ENCODE measurements around the gene SUOX. TPM values are rescaled to one million over a fixed set of nuclear protein-coding genes. Genes with fewer than 3 reads are reported as not detected.

Gene SUOX
- total RNA-seq, 4 donors from 2014 or later, result 12.9 to 44.5 (median 30.4) TPM

GRCh38 chr12:56004211-56004610 lies 7.1 kb downstream of the SUOX start:
- TF ChIP-seq CTCF (IDR thresholded peaks at IDR 0.05; ENCODE audit: low read depth), result no peak

- no peak for TF ChIP-seq CTCF (IDR thresholded peaks at IDR 0.05; ENCODE audit: low read depth)
Observed at GRCh38 chr12:56007564-56008559, 10.8 kb downstream of the SUOX start.

- no peak for TF ChIP-seq CTCF (IDR thresholded peaks at IDR 0.05; ENCODE audit: low read depth)
Observed at GRCh38 chr12:56010111-56010570, 13.1 kb downstream of the SUOX start.

GRCh38 chr12:56011509-56012090 lies 14.5 kb downstream of the SUOX start:
- TF ChIP-seq CTCF (IDR thresholded peaks at IDR 0.05; ENCODE audit: low read depth), result no peak

- TF ChIP-seq CTCF (IDR thresholded peaks at IDR 0.05; ENCODE audit: low read depth), result no peak
Observed at GRCh38 chr12:56013482-56013881, 16.4 kb downstream of the SUOX start.

- no peak for TF ChIP-seq CTCF (IDR thresholded peaks at IDR 0.05; ENCODE audit: low read depth)
Observed at GRCh38 chr12:56014205-56014604, 17.1 kb downstream of the SUOX start.

GRCh38 chr12:56017181-56017580 lies 20.1 kb downstream of the SUOX start:
- TF ChIP-seq CTCF (IDR thresholded peaks at IDR 0.05; ENCODE audit: low read depth), result no peak
